ENCODE data around the gene ACOT11.

GRCh38 chr1:54627196-54627595, 79.2 kb downstream of the ACOT11 start:
- TF ChIP-seq CTCF (IDR thresholded peaks at IDR 0.05; ENCODE audit: borderline replicate concordance, extremely low read depth, low read length, poor library complexity, severe bottlenecking): no peak
- TF ChIP-seq EZH2 (IDR thresholded peaks at IDR 0.05; ENCODE audit: borderline replicate concordance, low read depth, low read length, severe bottlenecking): no peak
